K562 (cell line): ENCODE measurements around the gene ATP9B. TPM values are rescaled to one million over a fixed set of nuclear protein-coding genes. Genes with fewer than 3 reads are reported as not detected.

Experiments
- ATAC-seq: fragments of 200-7000 bp; cut with Tn5 transposase; 3 replicates; pipeline ENCODE4 v1.9.1; 2020; ENCODE audit warnings: moderate library complexity
- BruUV-seq: library from RNA; stranded (reverse); fragments of 400-500 nt; replicated peaks from 2 replicates; lab custom pipeline; 2021; lab: Mats Ljungman, UMichigan
- CTCF ChIA-PET: fragments of 300-600 bp; formaldehyde crosslinking; extraction: SDS; loops from one replicate; lab custom pipeline; 2021; ENCODE audit warnings: low intra/inter-chr PET ratio; lab: Yijun Ruan, JAX
- POLR2A ChIA-PET: fragments of 300-600, 350-650 bp; sonication (Branson Sonifier 250); formaldehyde crosslinking; extraction: SDS; loops from one replicate; lab custom pipeline; 2021; ENCODE audit warnings: antibody characterized with exemption, inconsistent platforms; lab: Yijun Ruan, JAX
- DNase-seq, 4 experiments: peaks; one replicate each; pipeline versions ENCODE4 v3.0.0 to v3.0.0-alpha.2; 2011 to 2018; ENCODE audit warnings: low spot score in 3 of 4, mixed read lengths in 3 of 4; ENCODE audit errors: extremely low read depth in 1 of 4
- FAIRE-seq: peaks from 2 replicates; lab custom pipeline; 2011; peaks lifted over from hg19 to GRCh38; lab: Jason Lieb, UNC
- H2AFZ ChIP-seq: 2 replicates; pipeline ENCODE4 v1.6.0; 2011; ENCODE audit warnings: low read depth, low read length, control low read depth, inconsistent platforms
- H3K27ac ChIP-seq: fragments of 200-600 bp; 3 replicates; pipeline ENCODE4 v1.8.0; 2011; ENCODE audit warnings: low read depth, mild to moderate bottlenecking, control low read depth, inconsistent platforms, low read length, moderate library complexity, mixed read lengths; ENCODE audit errors: extremely low read depth
- H3K27me3 ChIP-seq, 2 experiments: fragments of 300-600 bp in 1 of 2; 2 replicates in 1 of 2; 3 replicates in 1 of 2; pipeline versions ENCODE4 v1.6.0 to v1.8.0; 2011; ENCODE audit warnings: inconsistent platforms in 2 of 2, low read length in 2 of 2, mild to moderate bottlenecking in 1 of 2, mixed read lengths in 1 of 2, moderate library complexity in 1 of 2; ENCODE audit not compliant: control insufficient read depth in 2 of 2, insufficient read depth in 2 of 2
- H3K36me3 ChIP-seq: fragments of 300-600 bp; 3 replicates; pipeline ENCODE4 v1.8.0; 2011; ENCODE audit warnings: mild to moderate bottlenecking, low read length, inconsistent platforms; ENCODE audit not compliant: control insufficient read depth, insufficient read depth
- H3K4me1 ChIP-seq, 2 experiments: fragments of 200-600 bp in 1 of 2; replicated peaks in 1 of 2; 2 replicates in 1 of 2; 3 replicates in 1 of 2; pipeline versions ENCODE4 v1.5.1 to v1.8.0; 2011; ENCODE audit warnings: inconsistent platforms in 2 of 2, low read length in 2 of 2, mild to moderate bottlenecking in 1 of 2, mixed read lengths in 1 of 2, moderate library complexity in 1 of 2; ENCODE audit not compliant: control insufficient read depth in 2 of 2, insufficient read depth in 2 of 2
- H3K4me2 ChIP-seq: 2 replicates; pipeline ENCODE4 v1.6.1; 2011; ENCODE audit warnings: low read length, control low read depth, inconsistent platforms, mixed read lengths; ENCODE audit not compliant: insufficient read depth
- H3K4me3 ChIP-seq: fragments of 200-600 bp; sonication (generic), shearing (Covaris generic); 2 replicates; pipeline ENCODE4 v1.5.1; 2016; ENCODE audit warnings: control low read depth, inconsistent platforms
- H3K79me2 ChIP-seq: fragments of 200-600 bp; 3 replicates; pipeline ENCODE4 v1.8.0; 2011; ENCODE audit warnings: low read length, inconsistent platforms; ENCODE audit not compliant: control insufficient read depth, insufficient read depth
- H3K9ac ChIP-seq, 2 experiments: 2 replicates each; pipeline versions ENCODE4 v1.6.0 to v1.6.1; 2011; ENCODE audit warnings: low read depth in 2 of 2, low read length in 2 of 2, control low read depth in 1 of 2, inconsistent platforms in 1 of 2, mild to moderate bottlenecking in 1 of 2, mixed read lengths in 1 of 2; ENCODE audit not compliant: insufficient read depth in 1 of 2
- H3K9me1 ChIP-seq: one replicate; pipeline ENCODE4 v1.6.0; 2011; ENCODE audit warnings: inconsistent platforms, mild to moderate bottlenecking, low read length, moderate library complexity; ENCODE audit not compliant: control insufficient read depth, insufficient read depth
- H3K9me3 ChIP-seq: replicated peaks from 2 replicates; pipeline ENCODE4 v1.5.1; 2011; ENCODE audit warnings: low read depth, low read length, inconsistent platforms; ENCODE audit not compliant: control insufficient read depth, insufficient read depth
- H4K20me1 ChIP-seq: replicated peaks from 2 replicates; pipeline ENCODE4 v1.6.1; 2011; ENCODE audit warnings: low read length, inconsistent platforms, mixed read lengths; ENCODE audit not compliant: control insufficient read depth, insufficient read depth
- GABPB2 ChIP-seq: fragments of 250-450 bp; sonication (Bioruptor Pico); conservative IDR thresholded peaks from 2 replicates; pipeline ENCODE4 v1.5.1; 2021; ENCODE audit warnings: mild to moderate bottlenecking
- IFI16 ChIP-seq: fragments of 250-450 bp; sonication (Bioruptor Pico); IDR thresholded peaks from 2 replicates; pipeline ENCODE4 v2.1.2; 2022; ENCODE audit warnings: mild to moderate bottlenecking, inconsistent platforms
- KAT8 ChIP-seq: fragments of 450-650 bp; IDR thresholded peaks from 2 replicates; pipeline ENCODE4 v1.6.1; 2016; ENCODE audit warnings: low read depth, mild to moderate bottlenecking
- MAX ChIP-seq: sonication (generic); formaldehyde crosslinking; IDR thresholded peaks from 2 replicates; pipeline ENCODE4 v1.9.0; 2022; ENCODE audit warnings: mild to moderate bottlenecking, missing genetic modification reagents
- PRDM10 ChIP-seq: fragments of 450-650 bp; IDR thresholded peaks from 2 replicates; pipeline ENCODE4 v1.6.1; 2018; ENCODE audit not compliant: partially characterized antibody
- RB1 ChIP-seq: fragments of 450-650 bp; IDR thresholded peaks from 2 replicates; pipeline ENCODE4 v1.6.1; 2017; ENCODE audit warnings: low read depth, mild to moderate bottlenecking
- SPI1 ChIP-seq: IDR thresholded peaks from 2 replicates; pipeline ENCODE4 v1.6.1; 2011; ENCODE audit warnings: low read depth, low read length, control low read depth, borderline replicate concordance
- ZNF395 ChIP-seq: fragments of 200-800 bp; sonication (Bioruptor generic); IDR thresholded peaks from 2 replicates; pipeline ENCODE4 v1.6.1; 2017; ENCODE audit warnings: missing genetic modification characterization, missing compliant biosample characterization
- WGBS: fragments of 100-300 bp; shearing (Covaris generic); methylation state at CpG from one replicate; pipeline ENCODE4 v1.1.6; 2016; ENCODE audit warnings: low coverage, mixed read lengths; ENCODE audit not compliant: insufficient coverage; ENCODE audit errors: missing lambda C conversion rate; 5-methylcytosine and 5-hydroxymethylcytosine counted together
- in situ Hi-C: fragments of 300-500 bp; cut with MboI; formaldehyde crosslinking; loops from 4 replicates; pipeline ENCODE4 v1.15.0; 2018; ENCODE audit warnings: inconsistent platforms, mixed read lengths
- intact Hi-C: fragments of 100-400 bp; cut with micrococcal nuclease; formaldehyde crosslinking; loops from 2 replicates; pipeline ENCODE4 v1.14.2; 2022
- polyA plus RNA-seq, 8 experiments: library from polyadenylated mRNA; depleted of rRNA in 4 of 8; stranded (reverse) in 5 of 8; unstranded in 3 of 8; fragments of >200 nt; fragmentation: Nextera tagmentation in 2 of 8; fragmentation: Illumina TruSeq in 1 of 8; extraction: Ambion mirVana in 2 of 8; extraction: Trizol in 1 of 8; gene quantifications; 2 replicates each; pipeline versions ENCODE4 v1.2.1 to v1.2.3, GENCODE V29; 2011 to 2014; ENCODE audit warnings: inconsistent platforms in 1 of 8, missing spikeins in 1 of 8
- total RNA-seq, 7 experiments: library from RNA; depleted of rRNA in 6 of 7; stranded (reverse); fragments of >200 nt in 6 of 7; fragmentation: Illumina TruSeq in 2 of 7; extraction: Trizol in 2 of 7; gene quantifications; 2 replicates each; pipeline versions ENCODE4 v1.2.1 to v1.2.3, GENCODE V29; 2011 to 2021; ENCODE audit warnings: low replicate concordance in 1 of 7

The ATP9B gene
- total and polyA plus RNA-seq, 9 of the 15 experiments (the other 6 are each of a cell fraction or from before 2014, with no cell fraction given): 0.66 to 13.2 (median 7.9) TPM

GRCh38 chr18:79405781-79406575 lies 336.8 kb downstream of the ATP9B start:
- no TSS peak for BruUV-seq
- Histone ChIP-seq H2AFZ (no peak overlapping the region), H3K4me1 (peaks cover 8 to 53% of the 10 kb centered on the region in 2 experiments; a peak in 4 of 5 replicates), H3K36me3 (no peaks in the 10 kb centered on the region; the same call in 2 of the 3 replicates), H3K4me3 (no peak overlapping the region), H3K27me3 (no peaks in the 10 kb centered on the region)
- intact Hi-C loops (no loop called here), in situ Hi-C loops (no loop called here)
- 90% methylated on average over 13 of the region's 27 CpGs for WGBS
- no peak for FAIRE-seq
- TF ChIP-seq ZNF395: no peak
- TF ChIP-seq MAX (CRISPR knock-in tag): 0 out of 2 replicates have a peak, but pooled peaks have one; percentile 18
- TF ChIP-seq IFI16 (CRISPR knock-in tag): no peak
- TF ChIP-seq KAT8: no peak
- no peak for TF ChIP-seq RB1
- no peak for TF ChIP-seq GABPB2
- TF ChIP-seq PRDM10: no peak
- peak; percentile 34; the same call in 1 of the 2 replicates for TF ChIP-seq SPI1
- TF ChIP-seq, all 486 proteins: peak for 2
- no peak for DNase-seq
- Histone ChIP-seq H3K79me2 (peaks cover 37% of the 10 kb centered on the region), H4K20me1 (peaks cover 26% of the 10 kb centered on the region), H3K9ac (no peak overlapping the region), H3K27ac (no peak overlapping the region), H3K9me1 (peaks cover 6% of the 10 kb centered on the region), H3K9me3 (no peaks in the 10 kb centered on the region), H3K4me2 (no peak overlapping the region)
- CTCF ChIA-PET: no interaction called here
- POLR2A ChIA-PET: interaction anchor here (0.6 to 1.5 kb wide), 3 partner anchors 8 to 117 kb away, joined by 3 read pairs; no protein-coding TSS in a partner anchor
- no peak for ATAC-seq
